ENCODE data around the gene P3H1. TPM values are rescaled to one million over a fixed set of nuclear protein-coding genes. Genes with fewer than 3 reads are reported as not detected.
A peak's percentile ranks its signal among the peaks of the same experiment; 100 is the strongest.

Gene P3H1
- total RNA-seq, 6 donors from 2014 or later, result 21.0 to 58.7 (median 35.3) TPM

DNA sequence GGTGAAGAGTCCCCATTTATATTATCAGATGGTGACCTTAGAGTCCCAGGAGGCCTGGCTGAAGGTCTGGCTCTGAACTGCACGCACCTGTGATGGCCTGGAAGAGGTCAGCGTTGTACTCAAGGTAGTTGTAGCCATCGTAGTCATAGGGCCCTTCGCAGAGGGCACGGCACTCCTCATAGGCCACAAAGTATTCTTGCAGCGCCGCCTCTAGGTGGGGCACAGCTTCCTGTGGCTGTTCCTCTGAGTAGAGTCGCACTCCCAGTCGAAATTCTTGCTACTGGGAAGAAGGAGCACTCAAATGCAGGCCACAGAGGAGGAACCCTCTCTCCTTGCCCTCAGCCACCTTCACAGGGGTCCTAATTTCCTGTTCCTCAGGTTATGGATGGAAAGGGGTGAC, 7.7 kb downstream of the P3H1 start:
- no peaks in the 10 kb centered on the region for H3K9me3 ChIP-seq
- no peaks in the 10 kb centered on the region for H3K27me3 ChIP-seq
- no peak overlapping the region for H3K4me3 ChIP-seq
- 63 to 73% methylated on average over 9 of the region's 9 CpGs for WGBS, 2 donors
- H3K4me1 ChIP-seq, result peaks cover 0 to 6% (median 2%) of the 10 kb centered on the region in 4 donors
- peaks cover 0 to 76% (median 54%) of the 10 kb centered on the region in 4 donors for H3K36me3 ChIP-seq
- DNase-seq (no peak), ATAC-seq (ENCODE audit: low FRiP score in 2 of 2) (no peak)
- H3K27ac ChIP-seq, result no peak overlapping the region
- no peak for TF ChIP-seq POLR2AphosphoS5 (IDR thresholded peaks at IDR 0.05)
- TF ChIP-seq CTCF (IDR thresholded peaks at IDR 0.05), result no peak
- no peak for TF ChIP-seq POLR2A (IDR thresholded peaks at IDR 0.05)
- no peak for TF ChIP-seq EP300 (IDR thresholded peaks at IDR 0.05)

DNA sequence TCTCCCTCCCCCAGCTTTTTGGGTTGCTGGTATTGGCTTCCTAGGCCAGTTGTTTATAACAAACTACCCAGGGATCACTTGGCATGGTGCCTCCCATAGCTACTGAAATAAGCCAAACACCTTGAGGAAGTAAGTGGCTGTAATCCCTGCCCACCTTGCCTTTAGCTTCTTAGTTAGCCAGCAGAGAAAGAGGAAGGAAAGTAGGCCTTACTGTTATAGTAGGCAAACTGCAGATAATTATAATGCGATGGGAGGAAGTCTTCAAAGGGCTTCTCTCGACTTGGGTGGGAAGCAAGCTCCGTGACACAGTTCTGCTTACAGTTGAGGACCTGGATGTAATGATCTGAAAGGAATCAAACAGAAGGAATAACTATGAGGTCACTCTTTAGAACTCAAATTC, 8.2 kb downstream of the P3H1 start:
- no peak for TF ChIP-seq POLR2AphosphoS5 (IDR thresholded peaks at IDR 0.05)
- TF ChIP-seq POLR2A (IDR thresholded peaks at IDR 0.05), result no peak
- TF ChIP-seq EP300 (IDR thresholded peaks at IDR 0.05), result no peak
- TF ChIP-seq CTCF (IDR thresholded peaks at IDR 0.05), result no peak
- Histone ChIP-seq H3K9me3 (no peaks in the 10 kb centered on the region), H3K36me3 (peaks cover 0 to 81% (median 57%) of the 10 kb centered on the region in 4 donors), H3K4me1 (peaks cover 0 to 6% (median 2%) of the 10 kb centered on the region in 4 donors), H3K27ac (no peak overlapping the region), H3K27me3 (no peaks in the 10 kb centered on the region), H3K4me3 (no peak overlapping the region)
- DNase-seq (no peak), ATAC-seq (ENCODE audit: low FRiP score in 2 of 2) (no peak)
- WGBS, 2 donors, result 67 to 68% methylated on average over 3 of the region's 3 CpGs

DNA sequence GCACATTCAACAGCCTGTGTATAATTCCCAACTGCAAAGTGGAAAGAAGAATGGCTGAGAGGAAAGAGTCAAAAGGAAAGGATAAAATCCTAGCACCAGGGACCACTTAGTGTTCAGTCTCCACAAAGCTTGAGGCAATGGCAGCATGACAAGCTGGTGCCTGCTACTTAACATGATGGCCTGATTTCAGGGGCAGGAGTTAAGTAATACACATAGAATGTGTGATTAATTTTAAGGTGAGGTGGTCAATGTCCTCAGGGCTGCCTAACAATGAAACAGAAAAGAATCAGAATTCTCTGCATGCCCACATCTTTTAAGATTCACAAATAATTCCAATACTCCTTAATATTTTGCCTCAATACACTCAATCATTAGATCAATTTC, 8.9 kb downstream of the P3H1 start:
- no peak for TF ChIP-seq EP300 (IDR thresholded peaks at IDR 0.05)

DNA sequence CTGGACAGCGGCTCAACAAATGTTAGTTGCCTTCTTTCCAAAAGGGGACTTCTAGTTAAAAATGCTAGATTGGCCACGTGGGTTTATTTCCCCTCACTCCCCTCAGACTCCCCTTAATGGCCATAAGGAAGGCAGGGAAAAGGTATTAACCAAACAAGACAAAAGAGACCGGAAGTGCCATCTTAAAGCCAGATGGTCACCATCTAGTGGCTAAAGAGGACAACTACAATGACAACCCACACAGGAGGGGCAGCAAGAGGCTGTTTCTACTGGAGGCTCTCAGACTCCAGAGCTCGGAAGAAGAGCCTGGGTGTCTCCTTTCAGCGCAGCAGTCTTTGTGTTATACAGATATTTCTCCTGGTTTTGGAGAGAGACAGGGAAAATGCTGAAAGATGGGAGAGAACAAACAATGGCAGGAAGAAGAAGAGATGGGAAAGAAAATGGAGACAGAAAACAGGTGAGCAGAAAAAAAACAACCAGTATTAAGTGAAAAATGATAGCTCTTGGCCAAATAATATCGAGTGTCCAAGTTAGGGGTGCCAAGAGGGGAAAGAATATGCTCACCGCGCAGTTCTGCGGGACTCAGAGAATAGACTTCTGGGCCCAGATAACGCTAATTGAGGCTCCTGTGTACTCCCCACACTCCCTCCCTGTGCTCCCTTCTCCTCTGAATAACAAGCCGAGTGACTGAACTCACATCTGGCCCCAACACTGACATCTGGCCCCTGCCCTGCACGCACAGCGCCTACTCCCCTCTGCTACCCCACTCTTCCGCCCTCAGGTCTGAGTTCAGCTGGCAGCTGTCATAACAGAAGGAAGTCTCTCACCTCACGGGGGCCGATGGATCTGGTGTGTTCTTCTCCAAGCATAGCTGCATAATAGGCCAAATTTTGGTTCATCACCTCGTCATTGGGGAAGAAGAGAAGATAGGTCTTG, 9.6 kb downstream of the P3H1 start:
- WGBS, 2 donors, result 79 to 83% methylated on average over 17 of the region's 17 CpGs
- Histone ChIP-seq H3K9me3 (no peaks in the 10 kb centered on the region), H3K27me3 (no peaks in the 10 kb centered on the region), H3K4me3 (no peak overlapping the region), H3K36me3 (peaks cover 7 to 93% (median 66%) of the 10 kb centered on the region in 4 donors), H3K27ac (no peak overlapping the region), H3K4me1 (peaks cover 0 to 2% (median 0%) of the 10 kb centered on the region in 4 donors)
- TF ChIP-seq CTCF (IDR thresholded peaks at IDR 0.05) (peak; percentile 36 to 79 (median 56)), POLR2AphosphoS5 (IDR thresholded peaks at IDR 0.05) (no peak)
- DNase-seq (no peak), ATAC-seq (ENCODE audit: low FRiP score in 2 of 2) (peak in 1 of 2 donors; percentile 77)

More for the DNA sequence above, 8.9 kb downstream of the P3H1 start:
- H3K4me3 ChIP-seq, result no peak overlapping the region
- no peak for DNase-seq
- no peaks in the 10 kb centered on the region for H3K27me3 ChIP-seq
- no peak overlapping the region for H3K27ac ChIP-seq
- ATAC-seq (ENCODE audit: low FRiP score in 2 of 2), result no peak
- peaks cover 0 to 6% (median 2%) of the 10 kb centered on the region in 4 donors for H3K4me1 ChIP-seq
- peaks cover 2 to 88% (median 60%) of the 10 kb centered on the region in 4 donors for H3K36me3 ChIP-seq
- no peaks in the 10 kb centered on the region for H3K9me3 ChIP-seq

- no peaks in the 10 kb centered on the region for H3K4me1 ChIP-seq
- TF ChIP-seq POLR2AphosphoS5 (IDR thresholded peaks at IDR 0.05), result no peak
- no peak for TF ChIP-seq POLR2A (IDR thresholded peaks at IDR 0.05)
- TF ChIP-seq CTCF (IDR thresholded peaks at IDR 0.05), result no peak
- TF ChIP-seq EP300 (IDR thresholded peaks at IDR 0.05), result no peak
- 89 to 94% methylated on average over 1 of the region's 1 CpG for WGBS, 2 donors
- no peak overlapping the region for H3K4me3 ChIP-seq
- DNase-seq (no peak), ATAC-seq (ENCODE audit: low FRiP score in 2 of 2) (no peak)
- H3K27ac ChIP-seq, result no peak overlapping the region
- H3K36me3 ChIP-seq, result peaks cover 18 to 88% (median 68%) of the 10 kb centered on the region in 4 donors
- no peaks in the 10 kb centered on the region for H3K27me3 ChIP-seq
- no peaks in the 10 kb centered on the region for H3K9me3 ChIP-seq
Observed at GRCh38 chr1:42753070-42753469, 13.8 kb downstream of the P3H1 start.

Measured in upper lobe of left lung (tissue), 6 donors.